AG04449 (cell line): ENCODE data around the gene SNCB.
A peak's percentile ranks its signal among the peaks of the same experiment; 100 is the strongest.

Experiments used
- CTCF ChIA-PET: fragments of 350-600 bp; formaldehyde crosslinking; extraction: SDS; loops from one replicate; lab custom pipeline; 2021; ENCODE audit warnings: antibody characterized with exemption; lab: Yijun Ruan, JAX
- POLR2A ChIA-PET: fragments of 400-600, 350-600 bp; formaldehyde crosslinking; extraction: SDS; loops from one replicate; lab custom pipeline; 2020; ENCODE audit warnings: antibody characterized with exemption, inconsistent platforms; lab: Yijun Ruan, JAX
- DNase-seq: peaks from one replicate; pipeline ENCODE4 v3.0.0-alpha.2; 2010; ENCODE audit warnings: low read depth, low spot score
- H3K4me3 ChIP-seq: 2 replicates; pipeline ENCODE4 v1.5.1; 2011; ENCODE audit warnings: low read depth, mild to moderate bottlenecking, control low read depth, low read length
- TF ChIP-seq, protein P1 (sequence below): IDR thresholded peaks from one replicate; pipeline ENCODE4 v1.5.1; 2011; ENCODE audit warnings: mild to moderate bottlenecking, moderate library complexity, low read length, control low read depth, inconsistent platforms; ENCODE audit not compliant: insufficient read depth; ENCODE audit errors: missing control alignments

SNCB gene

GRCh38 chr5:176629853-176630680 lies at the start of gene SNCB, which contains the start of gene EIF4E1B:
TSS of gene SNCB (minus strand) at chr5:176630534. CDS start at chr5:176629654, 880 bp downstream.
TSS of gene EIF4E1B (plus strand) at chr5:176630675. CDS start at chr5:176642788, 12,113 bp downstream.
- CTCF ChIA-PET = interaction anchor here (0.8 to 1.7 kb wide), 10 partner anchors 8 to 56 kb away, joined by 3 to 9 read pairs (median 4); no protein-coding TSS in a partner anchor
- POLR2A ChIA-PET = interaction anchor here (0.7 kb wide), 1 partner anchor 245 kb away, joined by 3 read pairs; no protein-coding TSS in a partner anchor
- TF ChIP-seq, protein P1, sequence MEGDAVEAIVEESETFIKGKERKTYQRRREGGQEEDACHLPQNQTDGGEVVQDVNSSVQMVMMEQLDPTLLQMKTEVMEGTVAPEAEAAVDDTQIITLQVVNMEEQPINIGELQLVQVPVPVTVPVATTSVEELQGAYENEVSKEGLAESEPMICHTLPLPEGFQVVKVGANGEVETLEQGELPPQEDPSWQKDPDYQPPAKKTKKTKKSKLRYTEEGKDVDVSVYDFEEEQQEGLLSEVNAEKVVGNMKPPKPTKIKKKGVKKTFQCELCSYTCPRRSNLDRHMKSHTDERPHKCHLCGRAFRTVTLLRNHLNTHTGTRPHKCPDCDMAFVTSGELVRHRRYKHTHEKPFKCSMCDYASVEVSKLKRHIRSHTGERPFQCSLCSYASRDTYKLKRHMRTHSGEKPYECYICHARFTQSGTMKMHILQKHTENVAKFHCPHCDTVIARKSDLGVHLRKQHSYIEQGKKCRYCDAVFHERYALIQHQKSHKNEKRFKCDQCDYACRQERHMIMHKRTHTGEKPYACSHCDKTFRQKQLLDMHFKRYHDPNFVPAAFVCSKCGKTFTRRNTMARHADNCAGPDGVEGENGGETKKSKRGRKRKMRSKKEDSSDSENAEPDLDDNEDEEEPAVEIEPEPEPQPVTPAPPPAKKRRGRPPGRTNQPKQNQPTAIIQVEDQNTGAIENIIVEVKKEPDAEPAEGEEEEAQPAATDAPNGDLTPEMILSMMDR = no peak
- peak within 1 kb of the TSS; percentile 45 for H3K4me3 ChIP-seq
- no peak for DNase-seq

DNA sequence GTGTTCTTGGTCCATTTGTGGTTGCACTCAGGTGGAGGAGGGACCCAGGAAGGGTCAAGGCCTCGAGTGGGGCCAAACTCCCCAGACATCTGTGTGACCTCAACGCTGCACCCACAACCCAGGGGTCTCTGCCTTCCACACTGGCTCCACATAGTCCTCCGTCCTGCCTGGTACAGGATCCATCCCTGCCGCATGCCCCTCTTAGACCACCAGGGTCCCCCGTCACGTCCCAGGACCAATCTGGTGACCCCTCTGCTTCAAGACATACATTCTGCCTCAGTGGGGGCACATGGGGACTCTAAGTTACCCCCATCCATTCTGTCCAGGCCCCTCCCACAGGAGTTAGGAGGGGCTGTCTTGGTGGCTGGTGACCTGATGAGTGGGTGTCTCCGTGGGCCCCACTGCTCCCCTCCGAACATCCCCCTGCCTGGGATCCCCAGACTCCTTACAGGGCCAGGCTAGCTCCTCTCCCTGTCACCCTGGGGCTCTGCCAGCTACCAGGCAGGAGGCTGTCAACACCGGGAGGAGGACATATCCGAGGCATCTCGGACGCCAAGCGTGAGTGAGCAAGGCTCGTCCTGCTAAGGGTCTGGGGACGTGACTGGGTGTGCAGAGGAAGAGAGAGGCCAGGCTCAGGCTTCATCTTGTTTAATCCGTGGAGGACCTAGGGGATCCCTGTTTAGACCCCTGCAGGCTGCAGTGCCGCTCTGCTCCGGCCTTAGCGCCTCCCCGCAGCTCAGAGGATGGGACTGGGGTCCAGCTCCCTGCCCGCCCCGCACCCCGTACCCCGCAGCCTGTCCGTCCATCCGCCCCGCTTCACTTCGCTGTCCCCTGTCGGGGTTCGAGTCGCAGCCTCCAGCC lies 49.3 kb upstream of the SNCB start:
- DNase-seq = no peak
- H3K4me3 ChIP-seq = no peak overlapping the region
- CTCF ChIA-PET = interaction anchor here (1.0 to 3.0 kb wide), 3 partner anchors 10 to 20 kb away, joined by 3 to 24 read pairs (median 5); no protein-coding TSS in a partner anchor
- TF ChIP-seq, protein P1 = no peak
- POLR2A ChIA-PET = no interaction called here

- CTCF ChIA-PET = interaction anchor here (0.7 to 1.3 kb wide), 2 partner anchors 16 to 18 kb away, joined by 3 to 5 read pairs; no protein-coding TSS in a partner anchor
Observed at GRCh38 chr5:176678584-176678983, 48.2 kb upstream of the SNCB start.

GRCh38 chr5:176677209-176677939 lies 47.0 kb upstream of the SNCB start:
- ChIA-PET CTCF (interaction anchor here (1.4 to 3.9 kb wide), 2 partner anchors 18 to 436 kb away, joined by 3 to 55 read pairs; no protein-coding TSS in a partner anchor), POLR2A (no interaction called here)
- no peak overlapping the region for H3K4me3 ChIP-seq
- TF ChIP-seq, protein P1 = no peak
- no peak for DNase-seq

More at GRCh38 chr5:176678584-176678983, 48.2 kb upstream of the SNCB start:
- POLR2A ChIA-PET = no interaction called here
- no peak for DNase-seq
- no peak overlapping the region for H3K4me3 ChIP-seq
- TF ChIP-seq, protein P1 = no peak

DNA sequence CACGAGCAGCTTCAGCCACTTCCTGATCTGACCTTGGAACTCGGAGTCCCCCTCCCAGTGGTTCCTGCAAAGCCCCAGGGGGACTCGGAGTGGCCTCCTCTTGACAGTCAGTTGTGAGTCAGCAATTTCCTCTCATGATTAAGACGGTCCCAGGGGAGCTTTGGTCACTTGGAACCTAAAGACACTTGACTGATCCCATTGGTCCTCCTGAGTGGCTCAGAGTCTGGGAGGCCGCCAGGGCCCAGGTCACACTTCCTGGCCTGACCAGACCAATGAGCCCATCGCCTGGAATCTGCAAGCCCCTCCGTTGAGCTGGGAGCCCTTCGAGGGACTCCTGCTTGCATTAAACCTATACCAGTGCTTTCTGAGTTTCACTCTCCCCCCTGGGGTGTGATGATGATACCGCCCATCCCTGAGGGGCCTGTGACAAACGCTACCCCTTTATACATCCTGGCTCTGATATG lies 46.1 kb upstream of the SNCB start:
- CTCF ChIA-PET = interaction anchor here (0.8 to 3.9 kb wide), 3 partner anchors 17 to 437 kb away, joined by 3 to 55 read pairs (median 4); no protein-coding TSS in a partner anchor
- no peak for DNase-seq
- H3K4me3 ChIP-seq = no peak overlapping the region
- TF ChIP-seq, protein P1 = no peak
- POLR2A ChIA-PET = no interaction called here
